GM12878 (cell line): Measurements from ENCODE around the gene BSPRY. TPM values are rescaled to one million over a fixed set of nuclear protein-coding genes. Genes with fewer than 3 reads are reported as not detected.
A peak's percentile ranks its signal among the peaks of the same experiment; 100 is the strongest.

Experiments
- CHD4 ChIP-seq: fragments of 200-600 bp; sonication (generic); IDR thresholded peaks from 2 replicates; pipeline ENCODE4 v1.6.1; 2016; ENCODE audit warnings: mild to moderate bottlenecking
- CREM ChIP-seq: IDR thresholded peaks from 2 replicates; pipeline ENCODE4 v1.6.1; 2014; ENCODE audit warnings: antibody characterized with exemption, low read depth
- ELK1 ChIP-seq: IDR thresholded peaks from 2 replicates; pipeline ENCODE4 v1.6.1; 2012; ENCODE audit warnings: low read depth, low read length, improper control_type of control experiment
- FOS ChIP-seq: IDR thresholded peaks from 3 replicates; pipeline ENCODE4 v1.6.1; 2011; ENCODE audit warnings: borderline replicate concordance; ENCODE audit not compliant: insufficient read length; ENCODE audit errors: extremely low read depth
- JUND ChIP-seq: IDR thresholded peaks from 2 replicates; pipeline ENCODE4 v1.6.1; 2012; ENCODE audit warnings: low read depth, mild to moderate bottlenecking, low read length, improper control_type of control experiment, moderate library complexity
- LARP7 ChIP-seq: fragments of 450-650 bp; IDR thresholded peaks from 2 replicates; pipeline ENCODE4 v1.6.1; 2017; ENCODE audit warnings: mild to moderate bottlenecking
- MTA3 ChIP-seq: IDR thresholded peaks from 2 replicates; pipeline ENCODE4 v1.6.1; 2012; ENCODE audit warnings: low read length, inconsistent platforms, borderline replicate concordance
- MYB ChIP-seq: fragments of 150-350 bp; IDR thresholded peaks from 2 replicates; pipeline ENCODE4 v1.6.1; 2014; ENCODE audit warnings: mild to moderate bottlenecking, low read depth, low read length, borderline replicate concordance
- POLR2AphosphoS5 ChIP-seq: IDR thresholded peaks from 2 replicates; pipeline ENCODE4 v1.6.1; 2011; ENCODE audit warnings: mild to moderate bottlenecking, low read length, inconsistent platforms
- POU2F2 ChIP-seq: IDR thresholded peaks from 3 replicates; pipeline ENCODE4 v1.6.1; 2011; ENCODE audit warnings: low read depth, mild to moderate bottlenecking, low read length, borderline replicate concordance
- RAD51 ChIP-seq: fragments of 450-650 bp; IDR thresholded peaks from 2 replicates; pipeline ENCODE4 v1.6.1; 2016; ENCODE audit warnings: moderate library complexity, mild to moderate bottlenecking, inconsistent platforms
- REST ChIP-seq: IDR thresholded peaks from 2 replicates; pipeline ENCODE4 v1.6.1; 2012; ENCODE audit warnings: mild to moderate bottlenecking, low read depth, low read length
- SIX5 ChIP-seq: IDR thresholded peaks from 2 replicates; pipeline ENCODE4 v1.6.1; 2011; ENCODE audit warnings: mild to moderate bottlenecking, low read depth, low read length, moderate library complexity; ENCODE audit not compliant: severe bottlenecking
- SMC3 ChIP-seq: IDR thresholded peaks from 2 replicates; pipeline ENCODE4 v1.6.1; 2011; ENCODE audit warnings: low read length, improper control_type of control experiment, borderline replicate concordance
- SPI1 ChIP-seq: IDR thresholded peaks from 2 replicates; pipeline ENCODE4 v1.6.1; 2011; ENCODE audit warnings: low read depth, mild to moderate bottlenecking, low read length, moderate library complexity, borderline replicate concordance; ENCODE audit not compliant: insufficient read depth
- TCF3 ChIP-seq: IDR thresholded peaks from 2 replicates; pipeline ENCODE4 v1.6.1; 2012; ENCODE audit warnings: low read depth, mild to moderate bottlenecking, low read length, borderline replicate concordance; ENCODE audit not compliant: insufficient read depth
- ZBTB11 ChIP-seq: fragments of 450-650 bp; formaldehyde crosslinking; IDR thresholded peaks from 2 replicates; pipeline ENCODE4 v1.5.0; 2022; ENCODE audit warnings: mild to moderate bottlenecking, missing genetic modification characterization
- polyA plus RNA-seq, 11 experiments: library from polyadenylated mRNA; depleted of rRNA in 4 of 11; unstranded in 6 of 11; stranded (reverse) in 5 of 11; fragments of >200 nt; fragmentation: Nextera tagmentation in 4 of 11; fragmentation: Illumina TruSeq in 1 of 11; extraction: Ambion mirVana in 4 of 11; extraction: Trizol in 1 of 11; gene quantifications; 1 replicate in 1 of 11; 2 replicates in 10 of 11; pipeline versions ENCODE4 v1.2.1 to v1.2.3, GENCODE V29; 2011 to 2016; ENCODE audit warnings: inconsistent platforms in 2 of 11, missing spikeins in 2 of 11, low read depth in 1 of 11
- total RNA-seq, 4 experiments: library from RNA; depleted of rRNA in 3 of 4; stranded (reverse); fragments of >200 nt in 3 of 4; fragmentation: Illumina TruSeq in 1 of 4; extraction: Trizol in 1 of 4; gene quantifications; 2 replicates each; pipeline versions ENCODE4 v1.2.1 to v1.2.3, GENCODE V29; 2013 to 2021
- TF ChIP-seq, protein P1 (sequence below): fragments of 150-350 bp; IDR thresholded peaks from 2 replicates; pipeline ENCODE4 v1.6.1; 2014; ENCODE audit warnings: mild to moderate bottlenecking, low read depth, low read length

The BSPRY gene
- total and polyA plus RNA-seq, 10 of the 15 experiments (the other 5 are each of a cell fraction or from before 2014, with no cell fraction given): 0.45 to 6.3 (median 4.1) TPM

GRCh38 chr9:113350937-113351336 is 1.6 kb downstream of the BSPRY start (continued):
- TF ChIP-seq, protein P1, sequence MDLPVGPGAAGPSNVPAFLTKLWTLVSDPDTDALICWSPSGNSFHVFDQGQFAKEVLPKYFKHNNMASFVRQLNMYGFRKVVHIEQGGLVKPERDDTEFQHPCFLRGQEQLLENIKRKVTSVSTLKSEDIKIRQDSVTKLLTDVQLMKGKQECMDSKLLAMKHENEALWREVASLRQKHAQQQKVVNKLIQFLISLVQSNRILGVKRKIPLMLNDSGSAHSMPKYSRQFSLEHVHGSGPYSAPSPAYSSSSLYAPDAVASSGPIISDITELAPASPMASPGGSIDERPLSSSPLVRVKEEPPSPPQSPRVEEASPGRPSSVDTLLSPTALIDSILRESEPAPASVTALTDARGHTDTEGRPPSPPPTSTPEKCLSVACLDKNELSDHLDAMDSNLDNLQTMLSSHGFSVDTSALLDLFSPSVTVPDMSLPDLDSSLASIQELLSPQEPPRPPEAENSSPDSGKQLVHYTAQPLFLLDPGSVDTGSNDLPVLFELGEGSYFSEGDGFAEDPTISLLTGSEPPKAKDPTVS: no peak
- TF ChIP-seq JUND (no peak), SPI1 (peak; percentile 80), SMC3 (no peak), POLR2AphosphoS5 (no peak), ELK1 (no peak), POU2F2 (peak; percentile 42; the same call in 1 of the 3 replicates), TCF3 (0 out of 2 replicates have a peak, but pooled peaks have one; percentile 53), REST (no peak), LARP7 (no peak), MYB (no peak), CREM (0 out of 2 replicates have a peak, but pooled peaks have one; percentile 28), FOS (no peak), SIX5 (no peak), CHD4 (no peak), RAD51 (no peak), ZBTB11 (CRISPR knock-in tag) (no peak), MTA3 (0 out of 2 replicates have a peak, but pooled peaks have one; percentile 42)
